GM21526 (cell line): Measurements from ENCODE around the gene AKIRIN2.
"Not testable (repeated sequence)": the region's sequence is repeated elsewhere in the genome, so short reads cannot be mapped to it uniquely, and the experiment has no call there.

Experiments used
- ATAC-seq: cut with Tn5 transposase; IDR thresholded peaks from one replicate; pipeline ENCODE4 v1.9.1; 2021; ENCODE audit warnings: moderate library complexity; ENCODE audit not compliant: unreplicated experiment, low FRiP score

Gene AKIRIN2

GRCh38 chr6:87721311-87721710 lies 19.3 kb upstream of the AKIRIN2 start:
- no peak for ATAC-seq

GRCh38 chr6:87718662-87719433 lies 16.8 kb upstream of the AKIRIN2 start:
- ATAC-seq, result no peak

- no peak for ATAC-seq
Measured at GRCh38 chr6:87716928-87717614, 15.0 kb upstream of the AKIRIN2 start.

- ATAC-seq, result no peak
Measured at GRCh38 chr6:87714093-87714842, 12.2 kb upstream of the AKIRIN2 start.

- not testable (repeated sequence) for ATAC-seq
Measured at GRCh38 chr6:87712713-87713112, 10.7 kb upstream of the AKIRIN2 start.

- no peak for ATAC-seq
Measured at GRCh38 chr6:87710090-87710489, 8.1 kb upstream of the AKIRIN2 start.

GRCh38 chr6:87708581-87709427 lies 6.8 kb upstream of the AKIRIN2 start:
- ATAC-seq, result not testable (repeated sequence)

GRCh38 chr6:87706187-87706966 lies 4.3 kb upstream of the AKIRIN2 start:
- no peak for ATAC-seq

- ATAC-seq, result peak; percentile 39
Measured at GRCh38 chr6:87705070-87705691, 3.1 kb upstream of the AKIRIN2 start.

- ATAC-seq, result not testable (repeated sequence)
Measured at GRCh38 chr6:87703039-87703438, 1.0 kb upstream of the AKIRIN2 start.

- ATAC-seq, result peak; percentile 19
Measured at GRCh38 chr6:87702589-87702945, 534 bp upstream of the AKIRIN2 start.

- no peak for ATAC-seq
Measured at GRCh38 chr6:87701344-87701675, 723 bp downstream of the AKIRIN2 start.

GRCh38 chr6:87700397-87701343 lies 1.4 kb downstream of the AKIRIN2 start:
- ATAC-seq, result no peak

GRCh38 chr6:87699576-87699975 lies 2.5 kb downstream of the AKIRIN2 start:
- no peak for ATAC-seq

- no peak for ATAC-seq
Measured at GRCh38 chr6:87698547-87699006, 3.5 kb downstream of the AKIRIN2 start.

- no peak for ATAC-seq
Measured at GRCh38 chr6:87697581-87698546, 4.2 kb downstream of the AKIRIN2 start.

GRCh38 chr6:87696817-87697216 lies 5.2 kb downstream of the AKIRIN2 start:
- not testable (repeated sequence) for ATAC-seq
